HG03521 (cell line): ENCODE results near the gene SLC38A11.
"Not testable (repeated sequence)": the region's sequence is repeated elsewhere in the genome, so short reads cannot be mapped to it uniquely, and the experiment has no call there.

Experiments
- ATAC-seq: cut with Tn5 transposase; IDR thresholded peaks from one replicate; pipeline ENCODE4 v1.9.1; 2021; ENCODE audit warnings: mild to moderate bottlenecking, moderate library complexity; ENCODE audit not compliant: unreplicated experiment

Gene SLC38A11

GRCh38 chr2:164954954-164955701 lies at the start of gene SLC38A11:
SLC38A11 (minus strand) TSS chr2:164955525; CDS start chr2:164955247, 278 bp downstream.
- no peak for ATAC-seq

- no peak for ATAC-seq
Observed at GRCh38 chr2:165003443-165004130, 48.3 kb upstream of the SLC38A11 start.

DNA sequence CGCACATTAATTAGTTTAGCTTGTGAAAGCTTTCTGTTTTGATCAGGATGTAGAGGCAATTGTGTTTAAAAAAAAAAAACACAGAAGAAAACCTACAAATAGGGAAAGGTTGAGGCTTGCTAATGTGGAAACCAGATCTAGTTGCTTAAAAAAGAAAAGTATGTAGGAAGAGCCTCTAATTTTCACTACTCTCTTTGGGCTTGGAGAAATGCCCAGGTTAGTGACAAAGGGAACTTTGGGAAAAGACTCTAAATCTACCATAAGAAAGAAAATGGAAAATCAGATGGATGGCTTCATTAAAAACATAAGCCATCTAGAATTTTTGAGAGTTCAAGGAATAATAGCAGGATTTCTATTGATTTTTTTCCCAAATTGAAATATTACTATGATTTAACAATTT lies 47.3 kb upstream of the SLC38A11 start:
- no peak for ATAC-seq

GRCh38 chr2:164994664-164995299 lies 39.5 kb upstream of the SLC38A11 start:
- ATAC-seq: not testable (repeated sequence)

GRCh38 chr2:164993287-164994016 lies 38.1 kb upstream of the SLC38A11 start:
- no peak for ATAC-seq

- ATAC-seq: peak; percentile 55
Observed at GRCh38 chr2:164992818-164993217, 37.5 kb upstream of the SLC38A11 start.

DNA sequence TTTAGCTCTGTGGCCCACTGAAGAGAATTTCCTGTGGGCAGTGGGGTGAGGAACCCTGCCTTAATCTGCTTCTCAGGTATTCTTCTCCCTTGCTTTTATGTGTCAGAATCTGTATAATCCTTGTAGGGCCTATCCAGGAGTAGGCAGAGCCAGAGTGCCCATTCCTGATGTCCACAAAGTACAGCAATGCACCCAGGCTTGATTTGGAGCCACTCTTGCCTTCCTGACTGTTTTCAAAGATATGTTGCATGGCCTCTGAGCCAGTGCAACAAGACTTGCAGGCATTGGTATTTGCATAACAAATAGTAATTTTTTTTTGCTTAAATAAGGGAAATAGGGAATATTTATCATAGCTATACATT lies 36.7 kb upstream of the SLC38A11 start:
- not testable (repeated sequence) for ATAC-seq

DNA sequence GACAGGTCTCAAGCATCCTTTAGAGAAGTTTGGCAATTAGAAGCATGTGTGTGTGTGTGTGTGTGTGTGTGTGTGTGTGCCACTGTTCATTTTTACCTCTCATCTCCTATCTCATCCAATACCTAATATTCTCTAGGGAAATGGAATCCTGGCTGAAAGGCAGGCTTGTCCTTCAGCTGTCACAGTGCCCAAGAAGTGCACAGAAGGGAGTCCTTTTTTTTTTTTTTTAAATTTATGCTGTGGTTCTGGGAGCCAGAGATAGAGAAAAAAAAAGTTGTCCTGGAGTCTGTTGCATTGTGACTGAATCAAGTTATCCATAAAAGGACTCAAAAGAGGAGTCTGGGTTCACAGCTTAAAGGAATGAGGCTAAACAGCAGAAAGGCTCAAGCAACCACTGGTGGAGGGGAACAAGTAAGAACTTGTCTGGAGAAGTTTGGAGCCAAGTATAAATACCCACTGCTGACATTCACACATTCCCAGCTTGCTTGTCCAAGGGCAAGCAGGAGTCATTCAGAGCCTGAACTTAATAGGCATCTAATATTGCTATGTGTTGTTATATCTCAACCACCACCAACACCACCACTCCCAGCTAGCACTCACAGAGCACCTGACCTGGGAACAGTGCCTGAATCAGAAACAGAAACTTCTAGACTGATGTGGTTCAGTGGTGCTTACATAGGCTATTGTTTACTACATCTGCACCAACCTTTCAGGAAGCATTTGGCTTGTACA lies 36.2 kb upstream of the SLC38A11 start:
- not testable (repeated sequence) for ATAC-seq

GRCh38 chr2:164990953-164991352 lies 35.6 kb upstream of the SLC38A11 start:
- not testable (repeated sequence) for ATAC-seq

- ATAC-seq: not testable (repeated sequence)
Observed at GRCh38 chr2:164988805-164989204, 33.5 kb upstream of the SLC38A11 start.

DNA sequence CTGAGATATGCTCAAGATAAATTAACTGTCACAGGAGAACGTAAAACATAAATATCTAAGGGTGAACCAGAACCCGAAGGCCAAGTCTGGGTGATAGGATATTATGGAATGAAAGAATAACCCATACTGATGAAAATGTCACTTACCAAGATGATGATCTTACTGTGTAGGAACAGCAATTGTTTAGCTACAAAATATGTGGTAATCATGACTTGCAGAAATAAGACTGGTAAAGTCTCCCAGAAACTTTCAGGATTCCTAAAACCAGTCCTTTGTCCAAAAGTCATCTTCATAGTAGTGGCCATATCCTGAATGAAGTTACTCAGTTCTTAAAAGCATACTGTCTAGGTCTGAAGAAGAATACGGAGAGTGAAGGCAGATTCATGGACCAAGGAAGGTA lies 30.7 kb upstream of the SLC38A11 start:
- not testable (repeated sequence) for ATAC-seq

- ATAC-seq: no peak
Observed at GRCh38 chr2:164984428-164984827, 29.1 kb upstream of the SLC38A11 start.

DNA sequence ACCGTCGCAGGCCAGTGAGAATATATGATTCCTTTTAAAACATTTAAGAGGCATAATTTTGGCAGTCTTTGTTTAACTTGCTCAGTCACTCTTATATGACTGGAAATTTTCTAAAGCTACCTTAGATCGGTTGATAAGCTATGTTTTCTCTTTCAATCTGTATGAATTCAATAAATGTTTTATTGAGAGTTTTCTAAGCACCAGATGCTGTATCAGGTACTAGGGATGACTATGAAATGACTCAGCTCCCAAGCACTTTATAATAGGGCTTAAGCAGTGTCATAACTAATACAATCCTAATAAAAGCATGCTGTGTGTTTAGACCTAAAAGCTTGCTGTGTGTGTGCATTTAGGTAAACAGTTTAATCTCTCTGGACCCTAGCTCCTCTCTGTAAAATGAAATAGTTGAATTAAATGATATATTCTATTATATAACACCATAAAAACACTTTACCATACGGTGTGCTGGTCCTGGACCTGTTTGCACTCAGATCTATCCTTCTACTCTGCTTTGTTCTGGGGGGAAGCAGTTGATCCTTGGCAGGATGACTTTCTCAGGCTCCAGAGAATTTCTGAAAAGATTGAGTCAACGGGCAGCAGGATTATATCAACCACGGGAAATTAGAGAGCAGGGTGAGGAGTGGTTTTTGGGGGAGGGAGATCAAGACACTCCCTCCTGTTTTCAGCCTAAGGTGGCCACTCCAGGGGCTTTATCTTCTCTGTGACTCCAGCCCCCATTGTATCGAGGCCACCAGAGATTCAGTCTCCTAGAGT lies 26.1 kb upstream of the SLC38A11 start:
- no peak for ATAC-seq

DNA sequence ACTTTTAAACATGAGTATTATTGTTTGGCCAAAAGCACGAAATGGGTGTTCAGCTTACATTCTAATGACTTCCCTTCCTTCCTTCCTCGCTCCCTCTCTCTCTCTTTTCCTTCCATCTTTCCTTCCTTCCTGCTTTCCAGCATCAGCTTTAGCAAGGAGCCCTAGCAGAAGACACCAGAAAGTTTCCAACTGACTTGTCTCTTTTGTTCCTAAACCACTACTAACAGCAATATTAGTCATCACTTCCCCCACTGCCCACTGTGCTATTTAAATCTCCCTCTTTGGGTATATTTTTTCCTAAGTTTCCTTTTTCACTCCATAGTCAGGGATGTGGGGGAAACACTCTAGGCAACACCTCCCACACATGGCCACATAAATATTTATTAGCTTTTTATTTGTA lies 25.4 kb upstream of the SLC38A11 start:
- ATAC-seq: not testable (repeated sequence)

- ATAC-seq: no peak
Observed at GRCh38 chr2:164979113-164979512, 23.8 kb upstream of the SLC38A11 start.

DNA sequence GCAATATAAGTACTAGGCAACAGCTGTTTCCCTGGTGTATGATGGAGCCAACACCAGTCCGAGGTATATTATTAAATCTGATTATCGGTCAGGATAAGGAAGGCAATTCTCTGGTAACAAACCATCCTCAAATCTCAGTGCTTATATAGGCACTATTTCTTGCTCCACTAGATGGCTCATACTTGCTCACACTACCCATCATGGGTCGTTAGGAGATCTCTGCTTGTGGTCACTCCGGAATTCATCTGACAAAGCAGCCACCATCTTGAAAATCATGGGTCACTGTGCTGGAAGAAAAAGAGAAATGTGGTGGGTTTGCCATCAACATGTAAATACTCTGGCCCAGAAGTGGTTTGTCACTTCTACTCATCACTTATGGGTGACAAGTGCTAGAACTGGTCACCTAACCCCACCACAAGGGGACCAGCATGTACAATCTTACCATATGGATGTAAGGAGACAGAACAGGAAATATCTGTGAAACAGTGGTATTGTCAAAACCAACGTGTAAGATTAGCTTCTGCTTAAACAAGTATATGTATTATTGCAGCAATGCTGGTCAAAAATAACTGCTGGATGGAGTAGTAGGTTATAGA lies 21.6 kb upstream of the SLC38A11 start:
- ATAC-seq: not testable (repeated sequence)

DNA sequence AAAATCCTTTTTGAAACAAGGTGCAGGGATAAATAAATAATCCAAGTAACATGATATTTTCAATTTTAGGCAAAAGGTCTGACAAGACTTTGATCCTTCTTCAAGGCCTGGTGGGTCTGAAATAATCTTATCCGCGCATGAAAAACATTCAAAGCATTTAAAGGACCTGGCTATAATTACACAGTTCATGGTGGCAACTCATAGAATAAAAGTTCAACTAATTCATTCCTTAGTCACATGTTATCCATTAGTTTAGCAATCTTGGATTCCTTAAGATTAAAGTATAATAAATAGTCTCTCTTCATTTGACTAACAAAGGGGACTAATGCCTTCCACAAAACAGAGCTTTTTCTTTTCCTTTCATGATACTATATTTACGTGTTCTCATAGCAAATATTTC lies 21.0 kb upstream of the SLC38A11 start:
- no peak for ATAC-seq

- ATAC-seq: no peak
Observed at GRCh38 chr2:164975891-164976290, 20.6 kb upstream of the SLC38A11 start.

DNA sequence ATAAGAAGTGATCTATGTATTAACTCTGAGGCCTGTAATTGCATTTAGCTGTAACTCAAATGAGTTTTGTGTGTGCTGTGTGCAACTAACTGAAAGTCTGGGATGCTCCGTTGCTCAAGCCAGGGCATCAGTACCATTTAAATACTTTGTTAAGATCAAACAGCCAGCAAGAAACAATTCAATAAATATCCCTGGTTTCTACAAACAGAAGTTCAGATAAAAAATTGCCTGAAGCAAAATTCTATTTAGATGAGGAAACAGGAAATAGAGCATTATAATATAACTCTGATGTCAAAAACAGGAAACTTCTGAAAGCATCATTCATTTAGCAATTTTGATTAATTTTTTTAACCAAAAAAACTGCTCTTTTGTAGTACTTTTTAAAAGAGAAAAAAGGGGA lies 18.9 kb upstream of the SLC38A11 start:
- ATAC-seq: no peak
